HL-60 (cell line): ENCODE measurements around the gene PTPRN2.

Source experiments
- POLR2AphosphoS5 ChIP-seq: IDR thresholded peaks from 2 replicates; pipeline ENCODE4 v1.6.1; 2012; ENCODE audit warnings: low read depth
- TF ChIP-seq, protein P1 (sequence below): IDR thresholded peaks from one replicate; pipeline ENCODE4 v1.5.1; 2011; ENCODE audit warnings: low read length, control low read depth, inconsistent platforms; ENCODE audit not compliant: insufficient read depth
- TF ChIP-seq, protein P2 (sequence below): IDR thresholded peaks from 2 replicates; pipeline ENCODE4 v1.6.1; 2012; ENCODE audit warnings: low read depth; ENCODE audit not compliant: insufficient replicate concordance

DNA sequence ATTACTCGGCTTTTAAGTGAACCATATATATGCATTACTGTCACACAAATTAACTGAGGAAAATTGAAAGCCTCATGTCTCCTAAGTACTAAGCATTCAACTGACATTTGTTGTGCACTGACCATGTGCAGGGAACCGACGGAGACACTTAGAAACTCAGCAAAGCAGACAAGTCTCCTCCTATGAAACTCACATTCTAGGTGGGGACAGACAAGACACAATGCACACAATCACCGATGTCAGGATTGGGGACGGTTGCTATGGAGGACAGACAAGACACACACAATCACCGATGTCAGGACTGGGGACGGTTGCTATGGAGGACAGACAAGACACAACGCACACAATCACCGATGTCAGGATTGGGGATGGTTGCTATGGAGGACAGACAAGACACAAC lies 134.0 kb downstream of the PTPRN2 start:
- TF ChIP-seq, protein P1, sequence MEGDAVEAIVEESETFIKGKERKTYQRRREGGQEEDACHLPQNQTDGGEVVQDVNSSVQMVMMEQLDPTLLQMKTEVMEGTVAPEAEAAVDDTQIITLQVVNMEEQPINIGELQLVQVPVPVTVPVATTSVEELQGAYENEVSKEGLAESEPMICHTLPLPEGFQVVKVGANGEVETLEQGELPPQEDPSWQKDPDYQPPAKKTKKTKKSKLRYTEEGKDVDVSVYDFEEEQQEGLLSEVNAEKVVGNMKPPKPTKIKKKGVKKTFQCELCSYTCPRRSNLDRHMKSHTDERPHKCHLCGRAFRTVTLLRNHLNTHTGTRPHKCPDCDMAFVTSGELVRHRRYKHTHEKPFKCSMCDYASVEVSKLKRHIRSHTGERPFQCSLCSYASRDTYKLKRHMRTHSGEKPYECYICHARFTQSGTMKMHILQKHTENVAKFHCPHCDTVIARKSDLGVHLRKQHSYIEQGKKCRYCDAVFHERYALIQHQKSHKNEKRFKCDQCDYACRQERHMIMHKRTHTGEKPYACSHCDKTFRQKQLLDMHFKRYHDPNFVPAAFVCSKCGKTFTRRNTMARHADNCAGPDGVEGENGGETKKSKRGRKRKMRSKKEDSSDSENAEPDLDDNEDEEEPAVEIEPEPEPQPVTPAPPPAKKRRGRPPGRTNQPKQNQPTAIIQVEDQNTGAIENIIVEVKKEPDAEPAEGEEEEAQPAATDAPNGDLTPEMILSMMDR: no peak
- no peak for TF ChIP-seq POLR2AphosphoS5
- TF ChIP-seq, protein P2, sequence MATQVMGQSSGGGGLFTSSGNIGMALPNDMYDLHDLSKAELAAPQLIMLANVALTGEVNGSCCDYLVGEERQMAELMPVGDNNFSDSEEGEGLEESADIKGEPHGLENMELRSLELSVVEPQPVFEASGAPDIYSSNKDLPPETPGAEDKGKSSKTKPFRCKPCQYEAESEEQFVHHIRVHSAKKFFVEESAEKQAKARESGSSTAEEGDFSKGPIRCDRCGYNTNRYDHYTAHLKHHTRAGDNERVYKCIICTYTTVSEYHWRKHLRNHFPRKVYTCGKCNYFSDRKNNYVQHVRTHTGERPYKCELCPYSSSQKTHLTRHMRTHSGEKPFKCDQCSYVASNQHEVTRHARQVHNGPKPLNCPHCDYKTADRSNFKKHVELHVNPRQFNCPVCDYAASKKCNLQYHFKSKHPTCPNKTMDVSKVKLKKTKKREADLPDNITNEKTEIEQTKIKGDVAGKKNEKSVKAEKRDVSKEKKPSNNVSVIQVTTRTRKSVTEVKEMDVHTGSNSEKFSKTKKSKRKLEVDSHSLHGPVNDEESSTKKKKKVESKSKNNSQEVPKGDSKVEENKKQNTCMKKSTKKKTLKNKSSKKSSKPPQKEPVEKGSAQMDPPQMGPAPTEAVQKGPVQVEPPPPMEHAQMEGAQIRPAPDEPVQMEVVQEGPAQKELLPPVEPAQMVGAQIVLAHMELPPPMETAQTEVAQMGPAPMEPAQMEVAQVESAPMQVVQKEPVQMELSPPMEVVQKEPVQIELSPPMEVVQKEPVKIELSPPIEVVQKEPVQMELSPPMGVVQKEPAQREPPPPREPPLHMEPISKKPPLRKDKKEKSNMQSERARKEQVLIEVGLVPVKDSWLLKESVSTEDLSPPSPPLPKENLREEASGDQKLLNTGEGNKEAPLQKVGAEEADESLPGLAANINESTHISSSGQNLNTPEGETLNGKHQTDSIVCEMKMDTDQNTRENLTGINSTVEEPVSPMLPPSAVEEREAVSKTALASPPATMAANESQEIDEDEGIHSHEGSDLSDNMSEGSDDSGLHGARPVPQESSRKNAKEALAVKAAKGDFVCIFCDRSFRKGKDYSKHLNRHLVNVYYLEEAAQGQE: no peak
